Fibroblast of skin of right biceps (primary cell): ENCODE data around the gene RUSC1.

Experiments
- DNase-seq: peaks from one replicate; pipeline ENCODE4 v3.0.0-alpha.2; 2013

The RUSC1 gene

GRCh38 chr1:155295183-155295941 is 25.3 kb upstream of the RUSC1 start:
- DNase-seq: no peak

DNA sequence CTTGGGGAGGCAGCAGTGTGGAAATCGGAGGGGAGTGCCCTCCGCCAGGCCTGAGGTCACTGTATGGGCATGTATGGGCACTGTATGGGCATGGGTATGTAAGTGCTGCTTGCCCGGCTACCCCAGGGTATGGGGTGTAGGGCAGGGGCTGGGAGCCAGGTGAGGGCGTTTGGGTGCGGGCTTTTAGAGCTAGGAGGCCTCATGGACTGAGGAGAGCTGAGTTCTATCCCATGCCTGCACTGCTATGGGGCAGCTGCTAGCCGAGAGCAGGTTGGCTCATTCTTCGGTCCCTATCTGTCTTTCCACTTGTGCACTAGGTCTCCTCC is 24.8 kb upstream of the RUSC1 start:
- no peak for DNase-seq

GRCh38 chr1:155296661-155297060 is 24.0 kb upstream of the RUSC1 start:
- no peak for DNase-seq

GRCh38 chr1:155297384-155297783 is 23.3 kb upstream of the RUSC1 start:
- no peak for DNase-seq

GRCh38 chr1:155300024-155300423 is 20.7 kb upstream of the RUSC1 start:
- DNase-seq: no peak

- no peak for DNase-seq
Observed at GRCh38 chr1:155300553-155301329, 20.0 kb upstream of the RUSC1 start.

DNA sequence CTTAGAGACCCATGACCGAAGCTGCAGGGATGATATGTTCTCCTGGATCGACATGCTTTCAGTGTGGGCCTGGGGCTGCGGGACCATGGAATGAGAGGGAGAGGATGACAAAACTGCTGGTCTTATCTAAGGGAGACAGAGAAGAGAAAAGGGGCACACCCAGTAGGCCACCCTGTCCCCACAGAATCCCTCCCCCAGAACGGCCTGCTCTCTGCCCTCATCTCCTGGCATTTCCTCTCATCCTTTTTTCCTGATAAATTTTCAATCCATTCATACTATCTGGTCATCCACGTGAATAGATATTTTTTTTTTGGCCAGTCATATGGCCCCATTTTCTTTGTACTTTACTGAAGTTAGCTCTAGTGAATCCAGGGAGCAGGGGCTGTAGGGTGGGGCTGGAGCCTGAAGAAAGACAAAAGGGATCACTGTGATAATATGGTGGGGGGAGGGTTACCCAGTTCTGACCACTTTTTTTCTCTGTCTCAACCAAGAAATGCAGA is 19.3 kb upstream of the RUSC1 start, which contains the start of gene PKLR:
Gene PKLR, minus strand, starts transcription at position 97 of the 500 bp plus-strand sequence. Its CDS starts 43 bp downstream, at position 54.
- no peak for DNase-seq

- no peak for DNase-seq
Observed at GRCh38 chr1:155304558-155305063, 16.1 kb upstream of the RUSC1 start.

- DNase-seq: no peak
Observed at GRCh38 chr1:155305881-155306391, 14.8 kb upstream of the RUSC1 start.

DNA sequence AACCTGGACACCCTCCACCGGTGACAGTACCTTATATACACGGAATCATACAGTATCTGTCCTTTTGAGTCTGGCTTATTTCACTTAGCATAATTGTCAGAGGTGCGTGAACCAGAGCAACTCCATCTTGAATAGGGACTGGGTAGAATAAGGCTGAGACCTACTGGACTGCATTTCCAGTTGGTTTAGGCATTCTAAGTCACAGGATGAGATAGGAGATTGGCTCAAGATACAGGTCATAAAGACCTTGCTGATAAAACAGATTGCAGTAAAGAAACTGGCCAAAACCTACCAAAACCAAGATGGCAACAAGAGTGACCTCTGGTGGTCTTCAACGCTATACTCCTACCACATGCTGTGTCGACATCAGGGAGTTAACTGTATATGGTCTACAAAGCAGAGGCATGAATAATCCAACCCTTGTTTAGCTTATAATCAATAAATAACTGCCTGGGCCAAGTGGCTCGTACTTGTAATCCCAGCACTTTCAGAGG is 13.4 kb upstream of the RUSC1 start:
- DNase-seq: peak; percentile 57

GRCh38 chr1:155308493-155309422 is 11.9 kb upstream of the RUSC1 start, which contains the start of gene FDPS:
TSS of gene FDPS (plus strand) at chr1:155308866. CDS start at chr1:155309790, 924 bp downstream.
- DNase-seq: peak; percentile 99

DNA sequence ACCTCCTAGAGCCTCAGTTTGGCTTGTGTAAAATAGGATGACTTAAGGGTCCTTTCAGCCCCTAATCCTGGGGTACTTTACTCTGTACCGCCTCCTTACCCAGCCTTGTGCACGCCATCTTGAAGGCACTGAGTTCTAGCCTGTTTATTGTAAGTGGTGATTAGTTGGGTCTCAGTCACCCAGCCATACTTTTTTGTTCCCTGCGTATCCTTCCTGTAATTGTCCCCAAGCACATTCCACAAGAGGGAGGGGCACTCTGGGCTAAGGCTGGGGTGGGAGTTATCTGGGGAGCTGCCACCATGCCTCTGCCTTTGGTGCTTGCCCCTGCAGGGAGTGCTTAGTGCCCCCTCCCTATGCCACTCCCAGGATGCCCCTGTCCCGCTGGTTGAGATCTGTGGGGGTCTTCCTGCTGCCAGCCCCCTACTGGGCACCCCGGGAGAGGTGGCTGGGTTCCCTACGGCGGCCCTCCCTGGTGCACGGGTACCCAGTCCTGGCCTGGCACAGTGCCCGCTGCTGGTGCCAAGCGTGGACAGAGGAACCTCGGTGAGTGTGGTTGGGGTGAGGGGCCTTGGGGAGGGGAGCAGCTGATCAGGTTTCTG is 11.2 kb upstream of the RUSC1 start:
- DNase-seq: no peak

- DNase-seq: no peak
Observed at GRCh38 chr1:155313261-155313660, 7.4 kb upstream of the RUSC1 start.

- no peak for DNase-seq
Observed at GRCh38 chr1:155316922-155317321, 3.8 kb upstream of the RUSC1 start.

DNA sequence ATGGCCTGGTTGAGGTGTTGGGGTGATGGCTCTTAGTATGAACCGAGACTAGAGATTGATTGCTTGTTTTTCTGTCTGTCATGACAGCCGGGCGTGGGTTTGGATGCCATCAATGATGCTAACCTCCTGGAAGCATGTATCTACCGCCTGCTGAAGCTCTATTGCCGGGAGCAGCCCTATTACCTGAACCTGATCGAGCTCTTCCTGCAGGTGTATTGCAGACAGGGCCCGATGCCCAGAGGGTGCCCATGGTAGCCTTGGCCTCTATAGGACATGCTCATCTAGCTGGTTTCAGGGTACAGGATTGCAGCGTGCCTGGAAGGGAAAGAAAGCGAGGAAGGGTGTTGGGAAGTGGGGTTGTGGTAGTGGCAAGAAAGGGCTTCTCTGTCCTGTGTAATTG is 2.6 kb upstream of the RUSC1 start:
- no peak for DNase-seq

GRCh38 chr1:155319536-155319935 is 1.2 kb upstream of the RUSC1 start:
- no peak for DNase-seq

- no peak for DNase-seq
Observed at GRCh38 chr1:155320252-155320651, 442 bp upstream of the RUSC1 start.

- no peak for DNase-seq
Observed at GRCh38 chr1:155321639-155322503, 1.2 kb downstream of the RUSC1 start.

DNA sequence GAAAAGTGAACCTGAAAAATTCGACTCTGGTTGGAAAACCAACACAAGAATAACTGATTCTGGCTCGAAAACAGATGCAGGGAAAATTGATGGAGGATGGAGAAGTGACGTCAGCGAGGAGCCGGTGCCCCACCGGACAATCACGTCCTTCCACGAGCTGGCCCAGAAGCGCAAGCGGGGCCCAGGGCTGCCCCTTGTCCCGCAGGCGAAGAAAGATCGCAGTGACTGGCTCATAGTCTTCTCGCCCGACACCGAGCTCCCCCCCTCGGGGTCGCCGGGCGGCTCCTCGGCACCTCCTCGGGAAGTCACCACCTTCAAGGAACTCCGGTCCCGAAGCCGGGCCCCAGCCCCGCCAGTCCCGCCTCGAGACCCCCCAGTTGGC is 1.9 kb downstream of the RUSC1 start:
- DNase-seq: no peak

GRCh38 chr1:155322953-155323728 is 2.4 kb downstream of the RUSC1 start:
- peak; percentile 95 for DNase-seq
